Renal cortex interstitium (tissue), 11 donors: Measurements from ENCODE around the gene GNA15. TPM values are rescaled to one million over a fixed set of nuclear protein-coding genes. Genes with fewer than 3 reads are reported as not detected.
A peak's percentile ranks its signal among the peaks of the same experiment; 100 is the strongest.
"Not testable (repeated sequence)": the region's sequence is repeated elsewhere in the genome, so short reads cannot be mapped to it uniquely, and the experiment has no call there.

Experiments used
- DNase-seq, 11 donors: peaks; one replicate each; pipeline ENCODE4 v3.0.0-alpha.2; 2013; ENCODE audit warnings: low read depth in 9 of 11, low spot score in 4 of 11; ENCODE audit errors: extremely low read depth in 1 of 11
- polyA plus RNA-seq, 3 donors: library from polyadenylated mRNA; unstranded; fragments of 120-200 nt; gene quantifications; one replicate each; pipeline ENCODE4 v1.2.1, GENCODE V29; 2013; ENCODE audit not compliant: insufficient read length in 3 of 3

GNA15 gene
- polyA plus RNA-seq, 3 donors = 0.81 to 1.6 (median 1.2) TPM

- DNase-seq = no peak
Observed at GRCh38 chr19:3140667-3141038, 4.8 kb downstream of the GNA15 start.

GRCh38 chr19:3142292-3142670 is 6.4 kb downstream of the GNA15 start:
- DNase-seq = no peak

GRCh38 chr19:3142781-3143337 is 7.0 kb downstream of the GNA15 start:
- DNase-seq = no peak

GRCh38 chr19:3145909-3146676 is 10.3 kb downstream of the GNA15 start:
- DNase-seq = no peak

- DNase-seq = no peak
Observed at GRCh38 chr19:3146677-3147100, 10.9 kb downstream of the GNA15 start.

GRCh38 chr19:3148503-3148902 is 12.7 kb downstream of the GNA15 start:
- DNase-seq = no peak

GRCh38 chr19:3149089-3149488 is 13.3 kb downstream of the GNA15 start:
- no peak for DNase-seq

- no peak for DNase-seq
Observed at GRCh38 chr19:3149526-3150505, 14.0 kb downstream of the GNA15 start.

- no peak for DNase-seq
Observed at GRCh38 chr19:3150739-3151329, 15.0 kb downstream of the GNA15 start.

- no peak for DNase-seq
Observed at GRCh38 chr19:3151563-3152418, 16.0 kb downstream of the GNA15 start.

GRCh38 chr19:3152419-3152780 is 16.6 kb downstream of the GNA15 start:
- DNase-seq = no peak

- no peak for DNase-seq
Observed at GRCh38 chr19:3153286-3154230, 17.7 kb downstream of the GNA15 start.

- not testable (repeated sequence) for DNase-seq
Observed at GRCh38 chr19:3154447-3154846, 18.6 kb downstream of the GNA15 start.

GRCh38 chr19:3154957-3155736 is 19.3 kb downstream of the GNA15 start:
- peak in 1 of 11 donors; percentile 33 for DNase-seq

- no peak for DNase-seq
Observed at GRCh38 chr19:3157096-3157845, 21.4 kb downstream of the GNA15 start.

GRCh38 chr19:3159565-3159964 is 23.7 kb downstream of the GNA15 start:
- no peak for DNase-seq
